Fibroblast of lung (primary cell): Measurements from ENCODE around the gene OTUB1. TPM values are rescaled to one million over a fixed set of nuclear protein-coding genes. Genes with fewer than 3 reads are reported as not detected.

Experiments
- DNase-seq, 2 donors: peaks; one replicate each; pipeline versions ENCODE4 v3.0.0 to v3.0.0-alpha.2; 2010; ENCODE audit warnings: low read depth in 2 of 2
- H2AFZ ChIP-seq: 2 replicates; pipeline ENCODE4 v1.5.1; 2012; ENCODE audit warnings: low read length, control low read depth, inconsistent platforms
- H3K27ac ChIP-seq: 2 replicates; pipeline ENCODE4 v1.5.1; 2011; ENCODE audit warnings: low read length, control low read depth; ENCODE audit not compliant: insufficient read depth
- H3K27me3 ChIP-seq: 2 replicates; pipeline ENCODE4 v1.5.1; 2011; ENCODE audit warnings: mild to moderate bottlenecking, low read length; ENCODE audit not compliant: control insufficient read depth, insufficient read depth
- H3K36me3 ChIP-seq: 2 replicates; pipeline ENCODE4 v1.5.1; 2011; ENCODE audit warnings: low read length; ENCODE audit not compliant: control insufficient read depth, insufficient read depth
- H3K4me1 ChIP-seq: 2 replicates; pipeline ENCODE4 v1.5.1; 2011; ENCODE audit warnings: low read length; ENCODE audit not compliant: control insufficient read depth, insufficient read depth; ENCODE audit errors: extremely low read depth
- H3K4me2 ChIP-seq: 2 replicates; pipeline ENCODE4 v1.5.1; 2011; ENCODE audit warnings: low read length, control low read depth; ENCODE audit not compliant: insufficient read depth; ENCODE audit errors: extremely low read depth
- H3K4me3 ChIP-seq, 4 experiments: fragments of 200-600 bp in 1 of 4; sonication (generic) in 1 of 4; replicated peaks in 1 of 4; 2 replicates each; pipeline ENCODE4 v1.5.1; 2011 to 2016; ENCODE audit warnings: low read length in 4 of 4, low read depth in 3 of 4, mild to moderate bottlenecking in 3 of 4, control low read depth in 2 of 4, inconsistent platforms in 1 of 4, mixed read lengths in 1 of 4; ENCODE audit not compliant: insufficient read depth in 1 of 4; ENCODE audit errors: control extremely low read depth in 1 of 4
- H3K79me2 ChIP-seq: 2 replicates; pipeline ENCODE4 v1.5.1; 2012; ENCODE audit warnings: mild to moderate bottlenecking, low read length, inconsistent platforms; ENCODE audit not compliant: control insufficient read depth, insufficient read depth
- H3K9ac ChIP-seq: 2 replicates; pipeline ENCODE4 v1.5.1; 2011; ENCODE audit warnings: mild to moderate bottlenecking, low read length, control low read depth; ENCODE audit not compliant: insufficient read depth
- H3K9me3 ChIP-seq: 2 replicates; pipeline ENCODE4 v1.5.1; 2012; ENCODE audit warnings: low read depth, low read length; ENCODE audit not compliant: control insufficient read depth, insufficient read depth
- H4K20me1 ChIP-seq: 2 replicates; pipeline ENCODE4 v1.5.1; 2011; ENCODE audit warnings: low read length; ENCODE audit not compliant: control insufficient read depth, insufficient read depth; ENCODE audit errors: extremely low read depth
- CTCF ChIP-seq, 2 donors: IDR thresholded peaks in 1 of 2; conservative IDR thresholded peaks in 1 of 2; 1 replicate in 1 of 2; 2 replicates in 1 of 2; pipeline ENCODE4 v1.5.1; 2011 to 2012; ENCODE audit warnings: low read length in 2 of 2, control low read depth in 1 of 2, inconsistent platforms in 1 of 2, low read depth in 1 of 2, mild to moderate bottlenecking in 1 of 2
- EZH2 ChIP-seq: IDR thresholded peaks from 2 replicates; pipeline ENCODE4 v1.5.1; 2012; ENCODE audit warnings: low read length, control low read depth, mild to moderate bottlenecking; ENCODE audit errors: missing control alignments
- polyA plus RNA-seq, 2 donors: library from polyadenylated mRNA; depleted of rRNA in 1 of 2; stranded (reverse) in 1 of 2; unstranded in 1 of 2; fragments of >200 nt; gene quantifications; 2 replicates each; pipeline ENCODE4 v1.2.1, GENCODE V29; 2011 to 2012; ENCODE audit warnings: missing spikeins in 1 of 2
- total RNA-seq: library from RNA; depleted of rRNA; stranded (reverse); fragments of >200 nt; gene quantifications from 2 replicates; pipeline ENCODE4 v1.2.1, GENCODE V29; 2014

The OTUB1 gene
- total and polyA plus RNA-seq, 2 donors (not counting 1 experiment from before 2014, with no cell fraction given) = 37.8 to 113 TPM

- H3K4me3 ChIP-seq = no peak overlapping the region
Observed at GRCh38 chr11:63997104-63997700, 11.0 kb downstream of the OTUB1 start.

DNA sequence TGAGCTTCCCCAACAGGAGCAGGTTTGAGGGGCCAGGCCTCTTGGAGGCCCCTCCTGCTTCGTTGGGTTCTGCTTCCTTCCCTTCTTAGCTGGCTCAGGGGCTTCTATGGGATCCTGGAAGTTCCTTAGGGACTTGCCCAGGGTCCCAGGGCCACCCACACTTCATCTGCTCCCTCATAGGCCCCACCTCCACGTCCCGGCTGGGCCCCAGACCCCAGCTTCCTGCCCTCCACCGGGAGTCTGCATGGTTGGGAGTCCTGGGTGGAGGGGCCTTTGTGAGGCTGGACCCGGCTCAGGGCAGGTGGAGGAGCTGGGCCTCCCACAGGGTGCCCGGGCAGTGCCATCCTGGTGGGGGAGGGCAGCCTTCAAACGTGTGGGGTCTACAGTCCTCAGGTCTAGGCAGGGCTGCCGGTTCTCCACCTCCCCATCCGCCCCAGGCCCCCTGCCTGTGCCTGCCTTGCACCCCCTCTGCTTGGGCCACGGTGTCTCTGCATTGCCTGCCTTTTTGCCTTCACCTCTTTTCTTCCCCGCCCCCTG, 11.6 kb downstream of the OTUB1 start:
- Histone ChIP-seq H3K36me3 (peaks cover 13% of the 10 kb centered on the region), H3K79me2 (no peaks in the 10 kb centered on the region), H3K4me1 (peaks cover 2% of the 10 kb centered on the region), H4K20me1 (no peaks in the 10 kb centered on the region), H3K27me3 (no peaks in the 10 kb centered on the region), H3K4me2 (no peak overlapping the region), H3K4me3 (no peak overlapping the region), H3K9me3 (no peaks in the 10 kb centered on the region), H3K9ac (no peak overlapping the region), H2AFZ (no peak overlapping the region), H3K27ac (no peak overlapping the region)
- no peak for TF ChIP-seq EZH2
- no peak for TF ChIP-seq CTCF (conservative IDR thresholded peaks at IDR 0.05 in 1 of 2, IDR thresholded peaks at IDR 0.05 in 1 of 2; ENCODE audit: low read depth in 1 of 2, low read length in 2 of 2)
- no peak for DNase-seq

More at GRCh38 chr11:63997104-63997700, 11.0 kb downstream of the OTUB1 start:
- TF ChIP-seq CTCF (conservative IDR thresholded peaks at IDR 0.05 in 1 of 2, IDR thresholded peaks at IDR 0.05 in 1 of 2; ENCODE audit: low read depth in 1 of 2, low read length in 2 of 2) (no peak), EZH2 (no peak)
- Histone ChIP-seq H3K9me3 (no peaks in the 10 kb centered on the region), H4K20me1 (no peaks in the 10 kb centered on the region), H3K4me1 (peaks cover 2% of the 10 kb centered on the region), H3K27me3 (no peaks in the 10 kb centered on the region), H3K36me3 (peaks cover 13% of the 10 kb centered on the region), H3K9ac (no peak overlapping the region), H3K4me2 (no peak overlapping the region), H3K27ac (no peak overlapping the region), H3K79me2 (no peaks in the 10 kb centered on the region), H2AFZ (no peak overlapping the region)
- DNase-seq = no peak

DNA sequence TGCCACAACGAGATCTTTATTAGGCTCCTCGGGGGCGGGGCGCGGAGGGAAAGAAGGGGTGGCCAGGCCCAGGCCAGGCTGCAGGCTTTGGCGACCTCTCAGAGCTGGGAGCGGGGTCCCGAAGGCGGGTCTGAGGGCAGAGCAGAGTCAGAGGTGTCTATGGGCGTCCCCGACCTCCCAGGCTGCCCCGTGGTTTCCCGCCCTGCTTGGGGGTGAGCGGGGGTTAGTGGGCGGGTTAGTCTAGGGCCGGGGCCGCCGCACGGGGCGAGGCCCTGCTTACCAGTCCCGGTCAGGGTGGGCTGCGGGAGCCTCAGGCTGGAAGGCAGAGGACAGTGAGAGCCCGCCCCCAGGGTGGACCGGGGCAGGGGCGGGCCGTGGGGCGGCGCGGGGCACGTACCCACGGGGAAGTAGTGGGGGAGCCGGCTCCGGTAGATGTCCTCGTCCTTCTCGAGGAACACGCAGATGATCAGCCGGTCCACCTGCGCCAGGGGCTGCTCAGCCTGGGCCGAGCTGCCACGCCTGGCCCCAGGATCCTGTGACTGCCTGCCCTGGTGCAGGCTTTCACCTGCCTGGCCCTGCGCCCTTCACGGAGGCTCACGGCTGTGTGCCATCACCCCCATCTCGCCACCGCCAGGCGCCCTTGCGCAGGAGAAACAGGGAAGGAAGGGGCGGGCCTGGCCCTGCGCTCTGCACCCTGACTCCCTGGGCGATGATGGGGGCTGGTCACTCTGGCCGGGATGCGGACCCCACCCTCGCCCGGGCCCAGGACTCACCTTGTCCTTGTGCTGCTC, 12.5 kb downstream of the OTUB1 start:
- H3K27me3 ChIP-seq = no peaks in the 10 kb centered on the region
- DNase-seq = no peak
- no peaks in the 10 kb centered on the region for H3K9me3 ChIP-seq
- TF ChIP-seq CTCF (conservative IDR thresholded peaks at IDR 0.05 in 1 of 2, IDR thresholded peaks at IDR 0.05 in 1 of 2; ENCODE audit: low read depth in 1 of 2, low read length in 2 of 2) (no peak), EZH2 (no peak)
- no peaks in the 10 kb centered on the region for H3K79me2 ChIP-seq
- no peak overlapping the region for H2AFZ ChIP-seq
- peaks cover 12% of the 10 kb centered on the region for H3K36me3 ChIP-seq
- no peak overlapping the region for H3K4me2 ChIP-seq
- no peak overlapping the region for H3K4me3 ChIP-seq
- no peak overlapping the region for H3K27ac ChIP-seq
- H4K20me1 ChIP-seq = no peaks in the 10 kb centered on the region
- peaks cover 2% of the 10 kb centered on the region for H3K4me1 ChIP-seq
- H3K9ac ChIP-seq = no peak overlapping the region
